ENCODE results near the gene METTL25. TPM values are rescaled to one million over a fixed set of nuclear protein-coding genes. Genes with fewer than 3 reads are reported as not detected.

The METTL25 gene
- total RNA-seq (10 to 100 TPM; 10.5 to 25.1 TPM), polyA plus RNA-seq (1 to 10 TPM; 2.6 to 6.7 TPM)
- long read RNA-seq, donor 1, partial matches to known transcripts: 10 of 12 reads
- long read RNA-seq, donor 1, other reads (novel, unspliced or antisense): 0 of 12 reads
- long read RNA-seq, donor 2, partial matches to known transcripts: 0 of 2 reads
- long read RNA-seq, donor 2, other reads (novel, unspliced or antisense): 0 of 2 reads
- long read RNA-seq, donor 3, partial matches to known transcripts: 0 of 3 reads
- long read RNA-seq, donor 3, other reads (novel, unspliced or antisense): 0 of 3 reads
- long read RNA-seq, donor 4, partial matches to known transcripts: 7 of 10 reads
- long read RNA-seq, donor 4, other reads (novel, unspliced or antisense): 0 of 10 reads
- long read RNA-seq, donor 5, partial matches to known transcripts: 0 of 4 reads
- long read RNA-seq, donor 5, other reads (novel, unspliced or antisense): 0 of 4 reads

GRCh38 chr12:82358200-82359114 is at the start of gene METTL25, which contains the start of gene CCDC59:
METTL25 (plus strand) TSS chr12:82358529; CDS start chr12:82358566, 37 bp downstream.
CCDC59 (minus strand) TSS chr12:82358387; CDS start chr12:82358376, 11 bp downstream.
- DNase-seq: peak; percentile 98 to 99 (median 99)
- H3K9me3 ChIP-seq (ENCODE audit: control insufficient read depth in 4 of 4, insufficient read depth in 3 of 4, low read length in 3 of 4): no peaks in the 10 kb centered on the region
- no peaks in the 10 kb centered on the region for H3K27me3 ChIP-seq (ENCODE audit: control insufficient read depth in 3 of 3, insufficient read depth in 3 of 3, low read length in 2 of 3)
- H3K36me3 ChIP-seq (ENCODE audit: control insufficient read depth in 4 of 4, insufficient read depth in 4 of 4, low read length in 4 of 4): peaks cover 1 to 13% (median 11%) of the 10 kb centered on the region in 4 donors
- WGBS, 2 donors: 0 to 1% methylated on average over 60 to 61 of the region's 61 CpGs
- peaks cover 0 to 31% (median 3%) of the 10 kb centered on the region in 5 donors for H3K4me1 ChIP-seq (ENCODE audit: control insufficient read depth in 5 of 5, insufficient read depth in 5 of 5, low read length in 5 of 5)
- TF ChIP-seq, protein P1, sequence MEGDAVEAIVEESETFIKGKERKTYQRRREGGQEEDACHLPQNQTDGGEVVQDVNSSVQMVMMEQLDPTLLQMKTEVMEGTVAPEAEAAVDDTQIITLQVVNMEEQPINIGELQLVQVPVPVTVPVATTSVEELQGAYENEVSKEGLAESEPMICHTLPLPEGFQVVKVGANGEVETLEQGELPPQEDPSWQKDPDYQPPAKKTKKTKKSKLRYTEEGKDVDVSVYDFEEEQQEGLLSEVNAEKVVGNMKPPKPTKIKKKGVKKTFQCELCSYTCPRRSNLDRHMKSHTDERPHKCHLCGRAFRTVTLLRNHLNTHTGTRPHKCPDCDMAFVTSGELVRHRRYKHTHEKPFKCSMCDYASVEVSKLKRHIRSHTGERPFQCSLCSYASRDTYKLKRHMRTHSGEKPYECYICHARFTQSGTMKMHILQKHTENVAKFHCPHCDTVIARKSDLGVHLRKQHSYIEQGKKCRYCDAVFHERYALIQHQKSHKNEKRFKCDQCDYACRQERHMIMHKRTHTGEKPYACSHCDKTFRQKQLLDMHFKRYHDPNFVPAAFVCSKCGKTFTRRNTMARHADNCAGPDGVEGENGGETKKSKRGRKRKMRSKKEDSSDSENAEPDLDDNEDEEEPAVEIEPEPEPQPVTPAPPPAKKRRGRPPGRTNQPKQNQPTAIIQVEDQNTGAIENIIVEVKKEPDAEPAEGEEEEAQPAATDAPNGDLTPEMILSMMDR (IDR thresholded peaks at IDR 0.05; ENCODE audit: control extremely low read depth, extremely low read depth): peak; percentile 47
- ATAC-seq (ENCODE audit: insufficient read depth, low FRiP score): peak; percentile 99
- H3K27ac ChIP-seq (ENCODE audit: low read depth in 1 of 2, low read length in 1 of 2): peak within 1 kb of the TSS; percentile 94 to 100
- H3K4me3 ChIP-seq: peak within 1 kb of the TSS; percentile 90
- H3K9ac ChIP-seq (ENCODE audit: insufficient read depth in 1 of 2, low read length in 2 of 2): peak within 1 kb of the TSS; percentile 100

- H3K9me3 ChIP-seq (ENCODE audit: control insufficient read depth in 4 of 4, insufficient read depth in 3 of 4, low read length in 3 of 4): no peaks in the 10 kb centered on the region
- 42 to 49% methylated on average over 8 of the region's 8 CpGs for WGBS, 2 donors
- peak in 1 of 3 donors; percentile 6 for DNase-seq
- no peaks in the 10 kb centered on the region for H3K4me1 ChIP-seq (ENCODE audit: control insufficient read depth in 5 of 5, insufficient read depth in 5 of 5, low read length in 5 of 5)
- H3K4me3 ChIP-seq: no peak overlapping the region
- H3K27me3 ChIP-seq (ENCODE audit: control insufficient read depth in 3 of 3, insufficient read depth in 3 of 3, low read length in 2 of 3): no peaks in the 10 kb centered on the region
- no peaks in the 10 kb centered on the region for H3K36me3 ChIP-seq (ENCODE audit: control insufficient read depth in 4 of 4, insufficient read depth in 4 of 4, low read length in 4 of 4)
- H3K9ac ChIP-seq (ENCODE audit: insufficient read depth in 1 of 2, low read length in 2 of 2): no peak overlapping the region
- no peak overlapping the region for H3K27ac ChIP-seq (ENCODE audit: low read depth in 1 of 2, low read length in 1 of 2)
- TF ChIP-seq, protein P1 (IDR thresholded peaks at IDR 0.05; ENCODE audit: control extremely low read depth, extremely low read depth): no peak
- ATAC-seq (ENCODE audit: insufficient read depth, low FRiP score): no peak
Observed at GRCh38 chr12:82314406-82314892, 43.9 kb upstream of the METTL25 start.

GRCh38 chr12:82319276-82319675 is 39.1 kb upstream of the METTL25 start:
- DNase-seq (no peak), ATAC-seq (ENCODE audit: insufficient read depth, low FRiP score) (no peak)
- Histone ChIP-seq H3K27me3 (ENCODE audit: control insufficient read depth in 3 of 3, insufficient read depth in 3 of 3, low read length in 2 of 3) (no peaks in the 10 kb centered on the region), H3K4me3 (no peak overlapping the region), H3K27ac (ENCODE audit: low read depth in 1 of 2, low read length in 1 of 2) (no peak overlapping the region), H3K4me1 (ENCODE audit: control insufficient read depth in 5 of 5, insufficient read depth in 5 of 5, low read length in 5 of 5) (no peaks in the 10 kb centered on the region), H3K36me3 (ENCODE audit: control insufficient read depth in 4 of 4, insufficient read depth in 4 of 4, low read length in 4 of 4) (no peaks in the 10 kb centered on the region), H3K9me3 (ENCODE audit: control insufficient read depth in 4 of 4, insufficient read depth in 3 of 4, low read length in 3 of 4) (no peaks in the 10 kb centered on the region), H3K9ac (ENCODE audit: insufficient read depth in 1 of 2, low read length in 2 of 2) (no peak overlapping the region)
- WGBS, 2 donors: 66 to 74% methylated on average over 1 of the region's 1 CpG
- TF ChIP-seq, protein P1 (IDR thresholded peaks at IDR 0.05; ENCODE audit: control extremely low read depth, extremely low read depth): no peak
